Esophagus muscularis mucosa (tissue), 4 donors: Measurements from ENCODE around the gene MYH6.

Experiments
- CTCF ChIP-seq, 3 experiments: fragments of 200-600 bp in 2 of 3; fragments of 450-650 bp in 1 of 3; sonication (generic) in 2 of 3; IDR thresholded peaks; one replicate each; pipeline ENCODE4 v1.5.1; 2017 to 2019; ENCODE audit warnings: antibody characterized with exemption in 3 of 3, mild to moderate bottlenecking in 2 of 3, moderate library complexity in 1 of 3
- EP300 ChIP-seq: sonication (generic); formaldehyde crosslinking; IDR thresholded peaks from one replicate; pipeline ENCODE4 v1.6.1; 2017; ENCODE audit warnings: antibody characterized with exemption
- POLR2A ChIP-seq: fragments of 450-650 bp; IDR thresholded peaks from one replicate; pipeline ENCODE4 v1.6.1; 2017; ENCODE audit warnings: antibody characterized with exemption, moderate library complexity, mild to moderate bottlenecking, low read depth

- TF ChIP-seq EP300 (no peak), CTCF (IDR thresholded peaks at IDR 0.05) (no peak), POLR2A (no peak)
Observed at GRCh38 chr14:23359167-23359626, 48.9 kb downstream of the MYH6 start.
